ENCODE measurements around the gene PPA2.

- TF ChIP-seq POLR2A (IDR thresholded peaks at IDR 0.05; ENCODE audit: low read length), result no peak
- TF ChIP-seq GATA1 (IDR thresholded peaks at IDR 0.05; ENCODE audit: low read depth, low read length), result no peak
Measured at GRCh38 chr4:105350859-105351490, 122.9 kb downstream of the PPA2 start.

All from erythroblast (primary cell).